Parathyroid adenoma (tissue), 2 donors: Measurements from ENCODE around the gene S100G.

Experiments used
- H2AFZ ChIP-seq: fragments of 300-600 bp; sonication (generic); one replicate; pipeline ENCODE4 v1.7.0; 2017; ENCODE audit warnings: antibody characterized with exemption, mild to moderate bottlenecking
- H3K27ac ChIP-seq: fragments of 300-600 bp; sonication (generic); one replicate; pipeline ENCODE4 v1.7.0; 2017
- H3K27me3 ChIP-seq: fragments of 300-600 bp; sonication (generic); one replicate; pipeline ENCODE4 v1.7.0; 2017; ENCODE audit warnings: low read length; ENCODE audit not compliant: control insufficient read depth, insufficient read depth
- H3K36me3 ChIP-seq: fragments of 300-600 bp; sonication (generic); one replicate; pipeline ENCODE4 v1.7.0; 2017; ENCODE audit warnings: low read length; ENCODE audit not compliant: control insufficient read depth, insufficient read depth
- H3K4me1 ChIP-seq: fragments of 300-600 bp; sonication (generic); one replicate; pipeline ENCODE4 v1.7.0; 2017; ENCODE audit warnings: control low read depth
- H3K4me2 ChIP-seq: fragments of 300-600 bp; sonication (generic); one replicate; pipeline ENCODE4 v1.7.0; 2017; ENCODE audit warnings: low read length
- H3K4me3 ChIP-seq: fragments of 300-600 bp; sonication (generic); one replicate; pipeline ENCODE4 v1.7.0; 2017; ENCODE audit warnings: low read depth, low read length
- H3K79me2 ChIP-seq: fragments of 300-600 bp; sonication (generic); one replicate; pipeline ENCODE4 v1.7.0; 2017; ENCODE audit warnings: control low read depth
- H3K9ac ChIP-seq: fragments of 300-600 bp; sonication (generic); one replicate; pipeline ENCODE4 v1.7.0; 2017; ENCODE audit warnings: mild to moderate bottlenecking
- H3K9me3 ChIP-seq: fragments of 300-600 bp; sonication (generic); one replicate; pipeline ENCODE4 v1.7.0; 2017; ENCODE audit warnings: low read length; ENCODE audit not compliant: control insufficient read depth
- CTCF ChIP-seq: fragments of 300-600 bp; sonication (generic); IDR thresholded peaks from one replicate; pipeline ENCODE4 v1.7.0; 2017; ENCODE audit warnings: antibody characterized with exemption, mild to moderate bottlenecking
- donor health status: primary hyperparathyroidism.

The S100G gene

GRCh38 chrX:16696956-16697355 is 47.0 kb downstream of the S100G start:
- no peak for TF ChIP-seq CTCF
- peak overlapping the region; percentile 19 for H3K27ac ChIP-seq

DNA sequence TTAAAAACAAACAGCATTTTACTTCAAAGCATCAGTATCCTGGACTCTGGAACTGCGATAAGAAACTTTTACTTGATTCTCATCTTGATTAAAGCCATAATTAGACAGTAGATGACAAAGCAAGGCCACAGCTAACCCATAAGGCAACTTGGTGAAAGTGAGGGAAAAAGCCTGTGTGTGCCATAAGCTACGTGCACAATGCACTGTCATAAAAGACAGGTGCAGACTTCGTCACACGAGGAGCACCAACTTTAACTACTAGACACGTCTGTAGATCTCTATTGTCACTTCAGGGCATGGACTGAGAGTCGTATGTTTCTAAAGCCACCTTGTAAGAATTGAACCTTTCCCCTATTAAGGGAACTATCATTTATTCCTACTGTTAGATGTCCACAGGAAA is 49.4 kb downstream of the S100G start:
- H3K27me3 ChIP-seq, result no peaks in the 10 kb centered on the region
- no peak overlapping the region for H3K4me3 ChIP-seq
- no peaks in the 10 kb centered on the region for H3K9me3 ChIP-seq
- no peak overlapping the region for H3K9ac ChIP-seq
- H3K4me2 ChIP-seq, result no peak overlapping the region
- TF ChIP-seq CTCF, result no peak
- peaks cover 5% of the 10 kb centered on the region for H3K4me1 ChIP-seq
- no peaks in the 10 kb centered on the region for H3K79me2 ChIP-seq
- no peak overlapping the region for H3K27ac ChIP-seq
- H3K36me3 ChIP-seq, result no peaks in the 10 kb centered on the region
- H2AFZ ChIP-seq, result no peak overlapping the region

More at GRCh38 chrX:16696956-16697355, 47.0 kb downstream of the S100G start:
- Histone ChIP-seq H3K9me3 (no peaks in the 10 kb centered on the region), H3K79me2 (no peaks in the 10 kb centered on the region), H2AFZ (no peak overlapping the region), H3K4me3 (no peak overlapping the region), H3K4me2 (no peak overlapping the region), H3K36me3 (no peaks in the 10 kb centered on the region), H3K27me3 (no peaks in the 10 kb centered on the region), H3K9ac (no peak overlapping the region), H3K4me1 (peaks cover 5% of the 10 kb centered on the region)

GRCh38 chrX:16700734-16701133 is 50.8 kb downstream of the S100G start:
- Histone ChIP-seq H3K9ac (no peak overlapping the region), H3K27ac (no peak overlapping the region), H3K36me3 (no peaks in the 10 kb centered on the region), H3K79me2 (no peaks in the 10 kb centered on the region), H3K4me1 (peaks cover 5% of the 10 kb centered on the region), H3K9me3 (no peaks in the 10 kb centered on the region), H2AFZ (no peak overlapping the region), H3K4me2 (no peak overlapping the region), H3K27me3 (no peaks in the 10 kb centered on the region), H3K4me3 (no peak overlapping the region)
- TF ChIP-seq CTCF, result no peak

GRCh38 chrX:16702700-16703599 is 53.0 kb downstream of the S100G start:
- Histone ChIP-seq H3K9ac (no peak overlapping the region), H3K9me3 (no peaks in the 10 kb centered on the region), H3K4me2 (no peak overlapping the region), H3K79me2 (no peaks in the 10 kb centered on the region), H3K4me3 (no peak overlapping the region), H3K27ac (no peak overlapping the region), H3K4me1 (peaks cover 2% of the 10 kb centered on the region), H3K27me3 (no peaks in the 10 kb centered on the region), H2AFZ (no peak overlapping the region), H3K36me3 (no peaks in the 10 kb centered on the region)
- TF ChIP-seq CTCF, result no peak
